Esophagus muscularis mucosa (tissue), 4 donors: ENCODE data around the gene LEP.

Source experiments
- CTCF ChIP-seq, 3 experiments: fragments of 200-600 bp in 2 of 3; fragments of 450-650 bp in 1 of 3; sonication (generic) in 2 of 3; IDR thresholded peaks; one replicate each; pipeline ENCODE4 v1.5.1; 2017 to 2019; ENCODE audit warnings: antibody characterized with exemption in 3 of 3, mild to moderate bottlenecking in 2 of 3, moderate library complexity in 1 of 3
- EP300 ChIP-seq: sonication (generic); formaldehyde crosslinking; IDR thresholded peaks from one replicate; pipeline ENCODE4 v1.6.1; 2017; ENCODE audit warnings: antibody characterized with exemption
- POLR2A ChIP-seq: fragments of 450-650 bp; IDR thresholded peaks from one replicate; pipeline ENCODE4 v1.6.1; 2017; ENCODE audit warnings: antibody characterized with exemption, moderate library complexity, mild to moderate bottlenecking, low read depth
- POLR2AphosphoS5 ChIP-seq, 2 donors: sonication (generic); formaldehyde crosslinking; IDR thresholded peaks; one replicate each; pipeline ENCODE4 v1.6.1; 2017; ENCODE audit warnings: antibody characterized with exemption in 2 of 2

DNA sequence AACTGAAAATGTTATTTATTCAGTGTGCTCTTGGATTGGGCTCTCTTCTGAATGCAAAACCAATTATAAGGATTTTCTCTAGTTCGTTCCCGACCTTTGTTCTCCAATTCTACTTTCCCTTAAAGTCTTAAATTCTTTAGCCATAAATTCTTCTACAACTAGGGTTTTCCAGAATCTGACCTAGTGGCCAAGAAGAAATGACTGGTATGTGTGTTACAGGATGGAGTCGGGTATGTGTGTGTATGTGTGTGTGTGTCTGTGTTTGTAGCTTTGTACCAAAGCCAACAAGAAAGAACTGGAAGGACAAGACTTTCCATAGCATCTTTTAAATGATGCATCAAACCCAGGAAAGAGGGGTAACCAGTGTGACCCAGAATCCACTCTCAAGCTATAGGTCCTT lies 25.8 kb upstream of the LEP start:
- TF ChIP-seq POLR2A (no peak), CTCF (IDR thresholded peaks at IDR 0.05) (no peak), POLR2AphosphoS5 (IDR thresholded peaks at IDR 0.05) (no peak), EP300 (no peak)
